GM12801 (cell line): Measurements from ENCODE around the gene MTRR.

Experiments used
- TF ChIP-seq, protein P1 (sequence below): IDR thresholded peaks from one replicate; pipeline ENCODE4 v1.5.1; 2011; ENCODE audit warnings: control low read depth; ENCODE audit not compliant: insufficient read length; ENCODE audit errors: extremely low read depth

Gene MTRR

DNA sequence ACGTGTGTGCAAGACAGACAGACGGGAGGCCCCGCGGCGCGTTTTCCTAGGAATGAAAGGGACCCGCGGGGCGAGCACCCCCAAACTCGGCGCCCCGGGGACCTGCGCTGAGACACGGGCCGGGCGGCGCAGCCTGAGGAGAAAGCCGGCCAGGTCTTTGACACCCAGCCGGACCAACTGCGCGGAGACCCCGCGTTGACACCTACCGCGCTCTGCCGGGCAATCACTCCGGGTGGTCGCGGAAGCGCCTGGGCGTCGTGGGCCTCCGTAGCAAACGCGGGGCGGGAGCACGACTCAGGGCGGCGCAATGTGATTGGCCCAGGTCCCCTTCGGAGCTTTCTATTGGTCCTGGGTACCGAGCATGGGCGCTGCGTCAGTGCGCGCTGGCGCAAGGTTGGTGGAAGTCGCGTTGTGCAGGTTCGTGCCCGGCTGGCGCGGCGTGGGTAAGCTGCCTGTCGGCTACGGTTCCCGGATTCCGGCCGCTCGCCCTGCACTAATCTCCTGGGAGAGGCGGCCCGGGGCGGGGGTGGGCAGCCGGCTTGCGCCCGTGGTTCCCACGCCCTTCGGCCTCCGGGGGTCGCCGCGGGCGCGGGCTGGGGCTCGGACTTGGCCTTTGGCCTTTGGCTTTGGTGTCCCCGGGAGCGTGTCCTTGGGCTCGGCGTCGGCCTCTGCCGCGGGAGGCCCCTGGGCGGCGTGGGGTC is at the start of gene MTRR, which contains the start of gene FASTKD3:
MTRR (plus strand) TSS at position 376 of the 701 bp plus-strand sequence. CDS start 1,647 bp downstream, outside the sequence.
FASTKD3 (minus strand) TSS at position 259 of the 701 bp plus-strand sequence. CDS start 948 bp downstream, outside the sequence.
- TF ChIP-seq, protein P1, sequence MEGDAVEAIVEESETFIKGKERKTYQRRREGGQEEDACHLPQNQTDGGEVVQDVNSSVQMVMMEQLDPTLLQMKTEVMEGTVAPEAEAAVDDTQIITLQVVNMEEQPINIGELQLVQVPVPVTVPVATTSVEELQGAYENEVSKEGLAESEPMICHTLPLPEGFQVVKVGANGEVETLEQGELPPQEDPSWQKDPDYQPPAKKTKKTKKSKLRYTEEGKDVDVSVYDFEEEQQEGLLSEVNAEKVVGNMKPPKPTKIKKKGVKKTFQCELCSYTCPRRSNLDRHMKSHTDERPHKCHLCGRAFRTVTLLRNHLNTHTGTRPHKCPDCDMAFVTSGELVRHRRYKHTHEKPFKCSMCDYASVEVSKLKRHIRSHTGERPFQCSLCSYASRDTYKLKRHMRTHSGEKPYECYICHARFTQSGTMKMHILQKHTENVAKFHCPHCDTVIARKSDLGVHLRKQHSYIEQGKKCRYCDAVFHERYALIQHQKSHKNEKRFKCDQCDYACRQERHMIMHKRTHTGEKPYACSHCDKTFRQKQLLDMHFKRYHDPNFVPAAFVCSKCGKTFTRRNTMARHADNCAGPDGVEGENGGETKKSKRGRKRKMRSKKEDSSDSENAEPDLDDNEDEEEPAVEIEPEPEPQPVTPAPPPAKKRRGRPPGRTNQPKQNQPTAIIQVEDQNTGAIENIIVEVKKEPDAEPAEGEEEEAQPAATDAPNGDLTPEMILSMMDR: no peak

DNA sequence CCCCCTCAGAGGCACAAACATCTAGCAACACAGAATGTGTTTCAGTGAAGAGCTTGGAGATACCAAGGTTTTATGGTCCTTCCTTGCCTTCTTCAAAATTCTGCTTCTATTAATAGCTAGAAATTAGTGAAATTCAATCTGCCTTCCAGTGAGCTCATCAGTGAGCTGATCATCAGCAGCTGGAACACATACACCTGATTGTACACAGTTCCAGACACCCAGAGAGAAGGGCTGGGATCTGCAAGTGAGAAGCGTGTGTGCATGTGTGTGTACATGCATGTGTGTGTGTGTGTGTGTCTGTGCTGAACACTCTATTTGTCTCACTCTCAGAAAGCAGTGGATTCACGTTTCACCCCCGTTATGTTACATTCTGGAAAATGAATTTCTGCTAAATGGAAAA is 46.5 kb upstream of the MTRR start:
- TF ChIP-seq, protein P1: no peak

DNA sequence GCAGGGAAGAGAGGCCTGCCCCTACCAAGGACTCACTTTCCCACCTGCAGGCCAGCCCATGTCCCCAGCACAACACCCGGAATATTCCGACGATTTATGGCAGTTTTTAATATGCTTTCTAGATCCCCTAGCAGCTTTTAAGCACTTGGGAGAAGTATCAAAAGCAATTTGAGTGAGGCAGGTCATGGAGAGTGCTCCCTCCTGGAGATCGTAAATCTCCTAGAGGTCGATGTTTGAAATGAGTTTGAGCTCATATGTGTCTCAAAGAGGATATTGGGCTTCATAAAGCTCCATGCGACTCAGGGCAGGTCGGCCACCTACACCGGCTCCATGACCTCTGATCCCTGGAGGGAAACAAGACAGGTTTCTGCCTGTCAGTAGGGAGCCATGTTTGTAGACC is 45.4 kb upstream of the MTRR start:
- TF ChIP-seq, protein P1: no peak

DNA sequence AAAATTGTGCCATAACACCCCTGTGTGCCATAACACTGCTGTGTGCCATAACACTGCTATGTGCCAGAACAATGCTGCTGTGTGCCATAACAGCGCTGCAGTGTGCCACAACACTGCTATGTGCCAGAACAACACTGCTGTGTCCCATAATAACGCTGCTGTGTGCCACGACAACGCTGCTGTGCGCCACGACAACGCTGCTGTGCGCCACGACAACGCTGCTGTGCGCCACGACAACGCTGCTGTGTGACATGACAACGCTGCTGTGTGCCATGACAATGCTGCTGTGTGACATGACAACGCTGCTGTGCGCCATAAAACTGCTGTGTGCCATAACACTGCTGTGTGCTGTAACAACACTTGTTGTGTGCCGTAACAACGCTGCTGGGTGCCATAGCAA is 44.0 kb upstream of the MTRR start:
- TF ChIP-seq, protein P1: no peak

DNA sequence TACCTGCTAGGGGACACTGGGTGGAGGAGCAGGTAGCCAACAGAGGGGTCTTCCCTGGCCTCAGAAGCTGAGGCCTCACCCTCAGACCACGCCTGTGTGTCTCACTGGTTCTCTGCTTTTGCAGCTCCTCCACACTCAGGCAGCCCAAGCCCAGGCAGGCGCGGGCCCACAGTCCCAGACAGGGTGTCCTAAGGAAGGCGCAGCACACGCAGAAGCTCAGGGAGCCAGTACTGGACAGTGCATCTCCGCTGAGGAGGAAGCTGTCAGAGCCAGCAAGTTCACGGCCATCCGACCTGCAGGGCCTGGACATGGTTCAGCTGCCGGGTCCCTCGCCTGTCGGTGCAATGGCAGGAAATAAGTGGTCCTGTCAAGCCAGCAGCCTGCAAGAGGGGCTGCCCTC is 43.3 kb upstream of the MTRR start:
- TF ChIP-seq, protein P1: no peak

DNA sequence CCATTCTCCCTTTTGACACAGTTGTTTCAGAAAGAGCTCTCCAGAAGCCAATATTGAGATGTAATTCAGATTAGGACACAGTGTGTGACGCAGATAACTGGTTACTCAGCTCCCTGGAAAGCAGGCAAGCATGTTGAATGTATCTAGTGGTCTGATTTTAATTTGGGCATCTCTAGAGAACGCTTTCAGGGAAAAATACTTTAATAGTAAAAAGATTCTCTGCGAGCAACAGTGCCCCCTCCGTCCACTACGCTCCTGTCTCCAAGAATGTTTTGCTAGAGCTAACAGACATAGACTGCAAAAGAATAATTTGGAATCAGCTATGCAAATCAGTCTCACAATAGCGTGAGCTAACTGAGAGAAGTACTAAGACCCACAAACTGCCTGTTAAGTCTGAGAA is 41.3 kb upstream of the MTRR start:
- TF ChIP-seq, protein P1: no peak

DNA sequence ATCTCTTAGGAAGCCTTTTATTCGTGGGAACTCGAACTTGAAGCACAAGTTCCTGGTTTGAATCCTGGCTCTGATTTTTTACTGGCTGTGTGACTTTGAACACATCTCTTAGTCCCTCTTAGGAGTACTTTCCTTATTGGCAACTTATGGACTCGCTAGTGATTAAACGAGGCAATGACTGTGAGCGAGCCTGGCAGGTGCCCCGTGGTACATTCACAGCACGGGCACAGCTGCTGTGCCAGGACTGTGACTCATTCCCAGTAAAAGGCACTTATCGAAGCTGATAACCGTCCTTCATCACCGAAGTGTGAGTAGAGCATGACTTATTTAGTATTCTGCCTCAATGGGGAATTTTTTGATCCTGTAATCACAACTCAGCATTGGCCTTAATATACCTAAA is 40.7 kb upstream of the MTRR start:
- TF ChIP-seq, protein P1: no peak
